C4-2B (cell line): ENCODE data around the gene NHSL1.

ENCODE experiments used
- ZFX ChIP-seq: fragments of 450-650 bp; IDR thresholded peaks from 2 replicates; pipeline ENCODE4 v1.6.1; 2017
- TF ChIP-seq, protein P1 (sequence below): fragments of 450-650 bp; conservative IDR thresholded peaks from 2 replicates; pipeline ENCODE4 v1.5.1; 2017; ENCODE audit warnings: mild to moderate bottlenecking

DNA sequence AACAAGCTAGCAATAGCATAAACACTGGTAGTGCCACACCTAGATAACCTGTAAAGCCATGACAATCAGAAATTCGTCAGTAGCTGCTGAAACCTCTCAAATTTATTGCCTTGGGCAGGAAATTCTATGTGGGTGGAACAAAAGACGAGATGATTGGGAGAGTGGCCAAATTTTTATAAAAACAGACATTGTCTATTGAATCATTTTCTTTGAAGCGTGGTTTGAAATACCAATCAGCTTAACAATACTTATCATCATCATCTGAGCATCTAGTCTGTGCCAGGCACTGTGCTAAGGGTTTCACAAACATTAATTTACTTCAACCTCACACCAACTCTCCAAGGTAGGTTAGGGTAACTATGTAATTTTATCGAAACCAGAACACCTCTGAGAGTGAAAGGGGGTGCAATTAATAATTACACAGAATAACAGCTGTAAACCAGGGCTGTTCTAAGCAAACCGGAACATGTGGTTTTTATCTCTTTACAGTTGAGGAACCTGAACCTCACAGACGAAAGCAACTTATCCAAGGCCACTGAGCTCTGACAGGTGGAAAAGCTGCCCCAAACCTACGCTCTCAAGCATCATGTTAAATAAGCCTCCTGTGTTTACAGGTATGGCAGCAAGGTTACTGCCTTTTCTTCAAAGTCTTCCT, 43.4 kb downstream of the NHSL1 start:
- TF ChIP-seq, protein P1, sequence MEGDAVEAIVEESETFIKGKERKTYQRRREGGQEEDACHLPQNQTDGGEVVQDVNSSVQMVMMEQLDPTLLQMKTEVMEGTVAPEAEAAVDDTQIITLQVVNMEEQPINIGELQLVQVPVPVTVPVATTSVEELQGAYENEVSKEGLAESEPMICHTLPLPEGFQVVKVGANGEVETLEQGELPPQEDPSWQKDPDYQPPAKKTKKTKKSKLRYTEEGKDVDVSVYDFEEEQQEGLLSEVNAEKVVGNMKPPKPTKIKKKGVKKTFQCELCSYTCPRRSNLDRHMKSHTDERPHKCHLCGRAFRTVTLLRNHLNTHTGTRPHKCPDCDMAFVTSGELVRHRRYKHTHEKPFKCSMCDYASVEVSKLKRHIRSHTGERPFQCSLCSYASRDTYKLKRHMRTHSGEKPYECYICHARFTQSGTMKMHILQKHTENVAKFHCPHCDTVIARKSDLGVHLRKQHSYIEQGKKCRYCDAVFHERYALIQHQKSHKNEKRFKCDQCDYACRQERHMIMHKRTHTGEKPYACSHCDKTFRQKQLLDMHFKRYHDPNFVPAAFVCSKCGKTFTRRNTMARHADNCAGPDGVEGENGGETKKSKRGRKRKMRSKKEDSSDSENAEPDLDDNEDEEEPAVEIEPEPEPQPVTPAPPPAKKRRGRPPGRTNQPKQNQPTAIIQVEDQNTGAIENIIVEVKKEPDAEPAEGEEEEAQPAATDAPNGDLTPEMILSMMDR, result no peak
- TF ChIP-seq ZFX, result no peak
